ENCODE data around the gene STK10.

The STK10 gene

DNA sequence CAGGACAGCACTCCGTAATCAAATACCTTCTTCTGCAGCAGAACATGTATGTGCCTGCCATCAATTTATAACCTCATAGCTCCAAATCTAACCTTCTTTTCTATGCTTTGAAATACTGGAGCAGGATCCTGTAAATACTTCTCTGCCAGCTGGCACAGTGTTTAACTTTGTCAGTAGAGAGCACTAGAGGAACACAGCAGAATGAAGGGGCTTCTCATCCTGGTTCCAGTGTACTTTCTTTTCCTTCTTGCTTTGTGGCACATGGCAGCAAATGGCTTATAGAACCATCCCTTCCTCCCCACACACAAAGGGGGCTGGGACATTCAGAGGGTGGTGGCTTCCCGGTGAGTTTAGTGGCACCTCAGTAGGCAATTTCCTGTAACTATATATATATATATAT lies 177.7 kb downstream of the STK10 start:
- no peaks in the 10 kb centered on the region for H3K4me1 ChIP-seq (ENCODE audit: insufficient read depth, insufficient read length)
- DNase-seq (ENCODE audit: low read depth, low spot score), result no peak
- no peaks in the 10 kb centered on the region for H3K27me3 ChIP-seq (ENCODE audit: insufficient read depth, insufficient read length)
- no peak overlapping the region for H3K4me3 ChIP-seq (ENCODE audit: insufficient read length, low read depth)
- H3K36me3 ChIP-seq (ENCODE audit: insufficient read depth, insufficient read length, low read length), result no peaks in the 10 kb centered on the region
- TF ChIP-seq ZNF274 (IDR thresholded peaks at IDR 0.05; ENCODE audit: low read depth, low read length), result no peak
- TF ChIP-seq YY1 (IDR thresholded peaks at IDR 0.05; ENCODE audit: insufficient read depth, insufficient read length), result no peak
- TF ChIP-seq SUZ12 (IDR thresholded peaks at IDR 0.05; ENCODE audit: extremely low read depth, insufficient read depth, insufficient read length), result no peak
- no peaks in the 10 kb centered on the region for H3K9me3 ChIP-seq (ENCODE audit: insufficient read depth, low read length)
- H3K9ac ChIP-seq (ENCODE audit: insufficient read length, low read depth), result no peak overlapping the region

- DNase-seq (ENCODE audit: low read depth, low spot score), result no peak
- no peak for TF ChIP-seq SUZ12 (IDR thresholded peaks at IDR 0.05; ENCODE audit: extremely low read depth, insufficient read depth, insufficient read length)
- no peak for TF ChIP-seq ZNF274 (IDR thresholded peaks at IDR 0.05; ENCODE audit: low read depth, low read length)
- no peak for TF ChIP-seq YY1 (IDR thresholded peaks at IDR 0.05; ENCODE audit: insufficient read depth, insufficient read length)
- Histone ChIP-seq H3K9me3 (ENCODE audit: insufficient read depth, low read length) (no peaks in the 10 kb centered on the region), H3K36me3 (ENCODE audit: insufficient read depth, insufficient read length, low read length) (no peaks in the 10 kb centered on the region), H3K27me3 (ENCODE audit: insufficient read depth, insufficient read length) (no peaks in the 10 kb centered on the region), H3K9ac (ENCODE audit: insufficient read length, low read depth) (peak overlapping the region; percentile 26), H3K4me3 (ENCODE audit: insufficient read length, low read depth) (peak overlapping the region; percentile 2), H3K4me1 (ENCODE audit: insufficient read depth, insufficient read length) (no peaks in the 10 kb centered on the region)
These were observed 178.3 kb downstream of the STK10 start for GRCh38 chr5:172009536-172010270.

GRCh38 chr5:172008689-172009141 lies 179.3 kb downstream of the STK10 start:
- TF ChIP-seq ZNF274 (IDR thresholded peaks at IDR 0.05; ENCODE audit: low read depth, low read length) (no peak), SUZ12 (IDR thresholded peaks at IDR 0.05; ENCODE audit: extremely low read depth, insufficient read depth, insufficient read length) (no peak), YY1 (IDR thresholded peaks at IDR 0.05; ENCODE audit: insufficient read depth, insufficient read length) (no peak)
- Histone ChIP-seq H3K9ac (ENCODE audit: insufficient read length, low read depth) (no peak overlapping the region), H3K36me3 (ENCODE audit: insufficient read depth, insufficient read length, low read length) (no peaks in the 10 kb centered on the region), H3K27me3 (ENCODE audit: insufficient read depth, insufficient read length) (no peaks in the 10 kb centered on the region), H3K4me1 (ENCODE audit: insufficient read depth, insufficient read length) (no peaks in the 10 kb centered on the region), H3K9me3 (ENCODE audit: insufficient read depth, low read length) (no peaks in the 10 kb centered on the region), H3K4me3 (ENCODE audit: insufficient read length, low read depth) (no peak overlapping the region)
- peak; percentile 62 for DNase-seq (ENCODE audit: low read depth, low spot score)

- Histone ChIP-seq H3K4me1 (ENCODE audit: insufficient read depth, insufficient read length) (peaks cover under 1% of the 10 kb centered on the region), H3K9ac (ENCODE audit: insufficient read length, low read depth) (peak overlapping the region; percentile 98), H3K36me3 (ENCODE audit: insufficient read depth, insufficient read length, low read length) (no peaks in the 10 kb centered on the region), H3K4me3 (ENCODE audit: insufficient read length, low read depth) (peak overlapping the region; percentile 94), H3K9me3 (ENCODE audit: insufficient read depth, low read length) (no peaks in the 10 kb centered on the region), H3K27me3 (ENCODE audit: insufficient read depth, insufficient read length) (no peaks in the 10 kb centered on the region)
- no peak for DNase-seq (ENCODE audit: low read depth, low spot score)
- no peak for TF ChIP-seq YY1 (IDR thresholded peaks at IDR 0.05; ENCODE audit: insufficient read depth, insufficient read length)
- TF ChIP-seq SUZ12 (IDR thresholded peaks at IDR 0.05; ENCODE audit: extremely low read depth, insufficient read depth, insufficient read length), result no peak
- TF ChIP-seq ZNF274 (IDR thresholded peaks at IDR 0.05; ENCODE audit: low read depth, low read length), result no peak
These were observed 179.9 kb downstream of the STK10 start for GRCh38 chr5:172008111-172008455.

- Histone ChIP-seq H3K9ac (ENCODE audit: insufficient read length, low read depth) (peak overlapping the region; percentile 98), H3K36me3 (ENCODE audit: insufficient read depth, insufficient read length, low read length) (no peaks in the 10 kb centered on the region), H3K9me3 (ENCODE audit: insufficient read depth, low read length) (no peaks in the 10 kb centered on the region), H3K4me3 (ENCODE audit: insufficient read length, low read depth) (peak overlapping the region; percentile 94), H3K27me3 (ENCODE audit: insufficient read depth, insufficient read length) (no peaks in the 10 kb centered on the region), H3K4me1 (ENCODE audit: insufficient read depth, insufficient read length) (peaks cover 2% of the 10 kb centered on the region)
- no peak for DNase-seq (ENCODE audit: low read depth, low spot score)
- no peak for TF ChIP-seq YY1 (IDR thresholded peaks at IDR 0.05; ENCODE audit: insufficient read depth, insufficient read length)
- TF ChIP-seq ZNF274 (IDR thresholded peaks at IDR 0.05; ENCODE audit: low read depth, low read length), result no peak
- no peak for TF ChIP-seq SUZ12 (IDR thresholded peaks at IDR 0.05; ENCODE audit: extremely low read depth, insufficient read depth, insufficient read length)
These were observed 180.6 kb downstream of the STK10 start for GRCh38 chr5:172007175-172008110.

DNA sequence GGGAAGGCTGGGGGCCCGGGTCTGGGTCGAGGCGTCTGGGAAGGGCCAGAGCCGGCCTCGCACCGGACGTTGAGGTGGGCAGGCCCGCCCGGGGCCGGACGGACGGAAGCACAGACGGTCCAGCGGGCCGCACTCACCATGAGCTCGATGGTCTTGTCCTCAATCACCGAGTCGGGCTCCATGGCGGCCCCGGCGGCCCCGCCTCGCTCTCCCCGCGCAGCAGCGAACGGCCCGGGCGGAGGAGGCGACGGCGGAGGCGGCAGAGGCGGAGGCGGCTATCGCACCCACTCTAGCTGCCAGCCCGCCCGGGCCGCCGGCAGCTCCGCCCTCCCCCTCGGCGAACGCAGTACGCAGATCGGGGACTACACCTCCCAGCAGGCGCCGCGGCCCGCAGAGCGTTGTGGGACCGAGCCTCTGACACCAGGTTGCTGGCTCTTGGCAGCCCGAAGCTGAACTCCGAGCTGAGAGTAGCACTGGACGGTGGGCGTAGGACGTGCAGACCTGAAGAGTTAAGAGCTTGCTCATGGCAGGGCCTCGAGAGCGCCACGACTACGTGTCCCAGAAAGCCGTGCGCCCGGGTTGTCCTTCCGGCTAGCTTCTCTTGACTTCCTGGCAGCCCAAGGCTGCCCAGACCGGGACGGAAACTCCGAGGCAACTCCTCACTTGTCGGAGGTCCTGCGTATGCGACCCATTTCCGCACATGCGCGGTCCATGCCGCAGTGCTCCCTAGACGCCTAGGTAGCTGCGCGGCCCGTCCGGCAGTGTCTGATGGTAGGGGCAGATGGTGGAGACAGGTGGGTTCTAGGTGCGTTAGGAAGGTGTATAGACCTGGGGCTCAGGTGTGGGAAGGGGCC lies 181.5 kb downstream of the STK10 start, which contains the start of gene FBXW11:
FBXW11 (minus strand) TSS at position 318 of the 854 bp plus-strand sequence; CDS start at position 182, 136 bp downstream.
- Histone ChIP-seq H3K36me3 (ENCODE audit: insufficient read depth, insufficient read length, low read length) (no peaks in the 10 kb centered on the region), H3K9me3 (ENCODE audit: insufficient read depth, low read length) (no peaks in the 10 kb centered on the region), H3K4me3 (ENCODE audit: insufficient read length, low read depth) (peak within 1 kb of the TSS; percentile 94), H3K27me3 (ENCODE audit: insufficient read depth, insufficient read length) (no peaks in the 10 kb centered on the region), H3K4me1 (ENCODE audit: insufficient read depth, insufficient read length) (peaks cover 2% of the 10 kb centered on the region), H3K9ac (ENCODE audit: insufficient read length, low read depth) (peak within 1 kb of the TSS; percentile 98)
- TF ChIP-seq SUZ12 (IDR thresholded peaks at IDR 0.05; ENCODE audit: extremely low read depth, insufficient read depth, insufficient read length), result no peak
- DNase-seq (ENCODE audit: low read depth, low spot score), result peak; percentile 90
